Measurements from ENCODE around the gene CA10.

Gene CA10

GRCh38 chr17:51646539-51646938 lies 512.0 kb downstream of the CA10 start:
- no peak for DNase-seq (ENCODE audit: low read depth)

- DNase-seq (ENCODE audit: low read depth) = no peak
Observed at GRCh38 chr17:51645056-51645455, 513.5 kb downstream of the CA10 start.

GRCh38 chr17:51643702-51644490 lies 514.6 kb downstream of the CA10 start:
- DNase-seq (ENCODE audit: low read depth) = no peak

GRCh38 chr17:51642029-51642428 lies 516.5 kb downstream of the CA10 start:
- no peak for DNase-seq (ENCODE audit: low read depth)

GRCh38 chr17:51640108-51640622 lies 518.3 kb downstream of the CA10 start:
- no peak for DNase-seq (ENCODE audit: low read depth)

GRCh38 chr17:51638971-51639370 lies 519.5 kb downstream of the CA10 start:
- no peak for DNase-seq (ENCODE audit: low read depth)

GRCh38 chr17:51636291-51636690 lies 522.2 kb downstream of the CA10 start:
- no peak for DNase-seq (ENCODE audit: low read depth)

- DNase-seq (ENCODE audit: low read depth) = no peak
Observed at GRCh38 chr17:51630101-51630671, 528.3 kb downstream of the CA10 start.

- DNase-seq (ENCODE audit: low read depth) = no peak
Observed at GRCh38 chr17:51629232-51629631, 529.3 kb downstream of the CA10 start.

GRCh38 chr17:51627779-51628178 lies 530.7 kb downstream of the CA10 start:
- no peak for DNase-seq (ENCODE audit: low read depth)

GRCh38 chr17:51618476-51618875 lies 540.0 kb downstream of the CA10 start:
- no peak for DNase-seq (ENCODE audit: low read depth)

- DNase-seq (ENCODE audit: low read depth) = no peak
Observed at GRCh38 chr17:51617986-51618385, 540.5 kb downstream of the CA10 start.

GRCh38 chr17:51613255-51613654 lies 545.3 kb downstream of the CA10 start:
- DNase-seq (ENCODE audit: low read depth) = no peak

- DNase-seq (ENCODE audit: low read depth) = no peak
Observed at GRCh38 chr17:51612692-51613091, 545.8 kb downstream of the CA10 start.

GRCh38 chr17:51611585-51611984 lies 546.9 kb downstream of the CA10 start:
- no peak for DNase-seq (ENCODE audit: low read depth)

GRCh38 chr17:51610834-51611233 lies 547.7 kb downstream of the CA10 start:
- no peak for DNase-seq (ENCODE audit: low read depth)

- no peak for DNase-seq (ENCODE audit: low read depth)
Observed at GRCh38 chr17:51610155-51610554, 548.4 kb downstream of the CA10 start.

- no peak for DNase-seq (ENCODE audit: low read depth)
Observed at GRCh38 chr17:51608251-51608933, 550.1 kb downstream of the CA10 start.

GRCh38 chr17:51607512-51607911 lies 551.0 kb downstream of the CA10 start:
- DNase-seq (ENCODE audit: low read depth) = no peak

GRCh38 chr17:51604299-51605020 lies 554.1 kb downstream of the CA10 start:
- DNase-seq (ENCODE audit: low read depth) = no peak

- DNase-seq (ENCODE audit: low read depth) = no peak
Observed at GRCh38 chr17:51601622-51602261, 556.8 kb downstream of the CA10 start.

- no peak for DNase-seq (ENCODE audit: low read depth)
Observed at GRCh38 chr17:51598824-51599223, 559.7 kb downstream of the CA10 start.
